KMS-11 (cell line): ENCODE results near the gene KMT2A.
A peak's percentile ranks its signal among the peaks of the same experiment; 100 is the strongest.
"Not testable (repeated sequence)": the region's sequence is repeated elsewhere in the genome, so short reads cannot be mapped to it uniquely, and the experiment has no call there.

ENCODE experiments used
- H2AFZ ChIP-seq: fragments of 200-600 bp; sonication (generic); 2 replicates; pipeline ENCODE4 v1.6.1; 2016; ENCODE audit warnings: antibody characterized with exemption, mixed run types, low read depth
- H3K27ac ChIP-seq: fragments of 200-600 bp; sonication (generic); 2 replicates; pipeline ENCODE4 v1.6.1; 2016; ENCODE audit warnings: mild to moderate bottlenecking, mixed run types
- H3K27me3 ChIP-seq: fragments of 200-600 bp; sonication (generic); 2 replicates; pipeline ENCODE4 v1.6.1; 2017; ENCODE audit warnings: mild to moderate bottlenecking, low read depth, mixed run types, moderate library complexity; ENCODE audit not compliant: insufficient read depth
- H3K36me3 ChIP-seq: fragments of 200-600 bp; sonication (generic); 2 replicates; pipeline ENCODE4 v1.6.1; 2017; ENCODE audit warnings: mild to moderate bottlenecking, mixed run types; ENCODE audit not compliant: insufficient read depth
- H3K4me1 ChIP-seq: fragments of 200-600 bp; sonication (generic); 2 replicates; pipeline ENCODE4 v1.6.1; 2016; ENCODE audit warnings: mild to moderate bottlenecking, low read depth, mixed run types; ENCODE audit not compliant: poor library complexity, severe bottlenecking
- H3K4me2 ChIP-seq: fragments of 200-600 bp; sonication (generic); 2 replicates; pipeline ENCODE4 v1.7.0; 2016; ENCODE audit warnings: mild to moderate bottlenecking, mixed run types
- H3K4me3 ChIP-seq: fragments of 200-600 bp; sonication (generic); IDR thresholded peaks from 2 replicates; pipeline ENCODE4 v1.6.1; 2017; ENCODE audit warnings: low read depth, low read length, mixed read lengths; ENCODE audit not compliant: insufficient read depth
- H3K79me2 ChIP-seq: fragments of 200-600 bp; sonication (generic); 2 replicates; pipeline ENCODE4 v1.6.1; 2016; ENCODE audit warnings: low read depth, mixed run types; ENCODE audit not compliant: insufficient read depth
- H3K9ac ChIP-seq: fragments of 200-600 bp; sonication (generic); 2 replicates; pipeline ENCODE4 v1.6.1; 2016; ENCODE audit warnings: mild to moderate bottlenecking, mixed run types
- H4K20me1 ChIP-seq: fragments of 200-600 bp; sonication (generic); 2 replicates; pipeline ENCODE4 v1.6.1; 2016; ENCODE audit warnings: mild to moderate bottlenecking, mixed run types; ENCODE audit not compliant: insufficient read depth
- CTCF ChIP-seq: fragments of 200-600 bp; sonication (generic); conservative IDR thresholded peaks from 2 replicates; pipeline ENCODE4 v1.6.1; 2017; ENCODE audit warnings: low read depth, mild to moderate bottlenecking, antibody characterized with exemption, low read length, moderate library complexity, mixed read lengths

KMT2A gene

GRCh38 chr11:118401151-118401879, 35.0 kb upstream of the KMT2A start, which contains the start of gene ATP5MG:
TSS of gene ATP5MG (plus strand) at chr11:118401606. CDS start at chr11:118401666, 60 bp downstream.
- Histone ChIP-seq H2AFZ (peak within 1 kb of the TSS; percentile 77), H3K4me1 (peaks cover 50% of the 10 kb centered on the region), H3K4me3 (no peak within 1 kb of the TSS), H4K20me1 (no peaks in the 10 kb centered on the region), H3K27ac (peak within 1 kb of the TSS; percentile 80), H3K36me3 (no peaks in the 10 kb centered on the region), H3K9ac (peak within 1 kb of the TSS; percentile 70), H3K4me2 (peak within 1 kb of the TSS; percentile 69), H3K79me2 (peaks cover 48% of the 10 kb centered on the region), H3K27me3 (no peaks in the 10 kb centered on the region)
- no peak for TF ChIP-seq CTCF

GRCh38 chr11:118401880-118402590, 34.3 kb upstream of the KMT2A start:
- peak overlapping the region; percentile 77; the same call in 1 of the 2 replicates for H2AFZ ChIP-seq
- no peak for TF ChIP-seq CTCF
- H3K9ac ChIP-seq: peak overlapping the region; percentile 70
- H3K4me3 ChIP-seq: no peak overlapping the region
- H3K27me3 ChIP-seq: no peaks in the 10 kb centered on the region
- H3K27ac ChIP-seq: peak overlapping the region; percentile 80; the same call in 1 of the 2 replicates
- no peaks in the 10 kb centered on the region for H4K20me1 ChIP-seq
- H3K4me1 ChIP-seq: peaks cover 43% of the 10 kb centered on the region
- H3K4me2 ChIP-seq: peak overlapping the region; percentile 69
- H3K36me3 ChIP-seq: no peaks in the 10 kb centered on the region
- H3K79me2 ChIP-seq: peaks cover 55% of the 10 kb centered on the region

- Histone ChIP-seq H3K79me2 (peaks cover 60% of the 10 kb centered on the region), H3K4me2 (peak overlapping the region; percentile 69), H3K4me1 (peaks cover 37% of the 10 kb centered on the region), H3K9ac (peak overlapping the region; percentile 70; the same call in 1 of the 2 replicates)
- H3K4me3 ChIP-seq, H4K20me1 ChIP-seq, H3K27ac ChIP-seq, H3K27me3 ChIP-seq, H3K36me3 ChIP-seq, H2AFZ ChIP-seq: not testable (repeated sequence)
These were observed 33.7 kb upstream of the KMT2A start for GRCh38 chr11:118402594-118402993.

- Histone ChIP-seq H3K9ac (no peak overlapping the region), H3K79me2 (peaks cover 56% of the 10 kb centered on the region), H3K36me3 (0 out of 2 replicates have a peak, but pooled peaks cover 3% of the 10 kb centered on the region), H3K4me3 (no peak overlapping the region), H3K27ac (no peak overlapping the region), H3K27me3 (no peaks in the 10 kb centered on the region), H4K20me1 (no peaks in the 10 kb centered on the region), H2AFZ (no peak overlapping the region), H3K4me2 (no peak overlapping the region), H3K4me1 (peaks cover 22% of the 10 kb centered on the region)
- TF ChIP-seq CTCF: no peak
These were observed 29.6 kb upstream of the KMT2A start for GRCh38 chr11:118406599-118407166.
